ENCODE measurements around the gene MN1. TPM values are rescaled to one million over a fixed set of nuclear protein-coding genes. Genes with fewer than 3 reads are reported as not detected.

The MN1 gene
- total and polyA plus RNA-seq, 2 of the 8 experiments (the other 6 are each of a cell fraction or from before 2014, with no cell fraction given): 3.1 to 4.9 TPM

- no peak for TF ChIP-seq CHD7 (IDR thresholded peaks at IDR 0.05; ENCODE audit: insufficient replicate concordance, low read length)
- TF ChIP-seq SRF (IDR thresholded peaks at IDR 0.05; ENCODE audit: low read depth, low read length): no peak
- no peak for TF ChIP-seq RBBP5 (IDR thresholded peaks at IDR 0.05; ENCODE audit: borderline replicate concordance, low read depth, low read length)
- TF ChIP-seq ASH2L (IDR thresholded peaks at IDR 0.05; ENCODE audit: low read length): no peak
- no peak for TF ChIP-seq HDAC6 (IDR thresholded peaks at IDR 0.05; ENCODE audit: low read depth, low read length)
- no peak for TF ChIP-seq PHF8 (conservative IDR thresholded peaks at IDR 0.05; ENCODE audit: low read depth, low read length)
- no peak for TF ChIP-seq EGR1 (IDR thresholded peaks at IDR 0.05; ENCODE audit: borderline replicate concordance, low read depth, low read length)
- no peak for TF ChIP-seq EP300 (IDR thresholded peaks at IDR 0.05; ENCODE audit: borderline replicate concordance in 1 of 2, low read depth in 2 of 2, low read length in 2 of 2)
- TF ChIP-seq TAF1 (IDR thresholded peaks at IDR 0.05; ENCODE audit: low read depth, low read length): no peak
- no peak for TF ChIP-seq ZNF274 (IDR thresholded peaks at IDR 0.05; ENCODE audit: borderline replicate concordance, extremely low read depth, low read length)
These were observed 44.1 kb upstream of the MN1 start (continued) for GRCh38 chr22:27845644-27846043.
